Hepatocyte (in vitro differentiated cells): ENCODE data around the gene NOD2. TPM values are rescaled to one million over a fixed set of nuclear protein-coding genes. Genes with fewer than 3 reads are reported as not detected.

Source experiments
- DNase-seq: peaks from one replicate; pipeline ENCODE4 v3.0.0-alpha.2; 2016; ENCODE audit warnings: low spot score
- H2AFZ ChIP-seq: fragments of 200-600 bp; sonication (generic); 2 replicates; pipeline ENCODE4 v1.6.0; 2016; ENCODE audit warnings: antibody characterized with exemption, mild to moderate bottlenecking
- H3K27ac ChIP-seq: fragments of 200-600 bp; sonication (generic); 2 replicates; pipeline ENCODE4 v1.5.1; 2016; ENCODE audit warnings: mild to moderate bottlenecking
- H3K27me3 ChIP-seq: fragments of 200-600 bp; sonication (generic); 2 replicates; pipeline ENCODE4 v1.6.1; 2016
- H3K36me3 ChIP-seq: fragments of 200-600 bp; sonication (generic); replicated peaks from 2 replicates; pipeline ENCODE4 v1.5.1; 2016; ENCODE audit warnings: low read depth; ENCODE audit not compliant: insufficient read depth
- H3K4me1 ChIP-seq: fragments of 200-600 bp; sonication (generic); 2 replicates; pipeline ENCODE4 v1.5.1; 2016; ENCODE audit warnings: mild to moderate bottlenecking, moderate library complexity; ENCODE audit not compliant: insufficient read depth
- H3K4me2 ChIP-seq: fragments of 200-600 bp; sonication (generic); 2 replicates; pipeline ENCODE4 v1.6.0; 2016
- H3K4me3 ChIP-seq: fragments of 200-600 bp; sonication (generic); 2 replicates; pipeline ENCODE4 v1.5.1; 2016; ENCODE audit warnings: mild to moderate bottlenecking
- H3K79me2 ChIP-seq: fragments of 200-600 bp; sonication (generic); 2 replicates; pipeline ENCODE4 v1.6.0; 2017; ENCODE audit warnings: mild to moderate bottlenecking
- H3K9me2 ChIP-seq: fragments of 200-600 bp; sonication (generic); replicated peaks from 2 replicates; pipeline ENCODE4 v1.6.0; 2017; ENCODE audit warnings: mild to moderate bottlenecking; ENCODE audit not compliant: insufficient read depth
- H3K9me3 ChIP-seq: fragments of 200-600 bp; sonication (generic); 2 replicates; pipeline ENCODE4 v1.5.1; 2016; ENCODE audit warnings: low read depth, mild to moderate bottlenecking
- H4K20me1 ChIP-seq: fragments of 200-600 bp; sonication (generic); 2 replicates; pipeline ENCODE4 v1.6.0; 2016; ENCODE audit warnings: mild to moderate bottlenecking; ENCODE audit not compliant: insufficient read depth, poor library complexity, severe bottlenecking
- EZH2 ChIP-seq: fragments of 200-600 bp; sonication (generic); IDR thresholded peaks from 2 replicates; pipeline ENCODE4 v1.6.1; 2016; ENCODE audit warnings: antibody characterized with exemption, mild to moderate bottlenecking, borderline replicate concordance
- EZH2phosphoT487 ChIP-seq: fragments of 200-600 bp; sonication (generic); IDR thresholded peaks from one replicate; pipeline ENCODE4 v1.6.1; 2018; ENCODE audit warnings: antibody characterized with exemption, mild to moderate bottlenecking, low read depth, moderate library complexity; ENCODE audit not compliant: unreplicated experiment, severe bottlenecking
- WGBS: methylation state at CpG from one replicate; pipeline ENCODE4 v1.1.6; 2016; ENCODE audit warnings: low lambda C conversion rate; ENCODE audit errors: missing lambda C conversion rate; 5-methylcytosine and 5-hydroxymethylcytosine counted together
- microRNA-seq: library from miRNA; unstranded; fragments of <30 nt; microRNA quantifications from one replicate; pipeline ENCODE4, GENCODE V29; 2017
- polyA plus RNA-seq: library from polyadenylated mRNA; unstranded; fragments of >200 nt; fragmentation: Nextera tagmentation; extraction: Ambion mirVana; gene quantifications from 2 replicates; pipeline ENCODE4 v1.2.1, GENCODE V29; 2016
- small RNA-seq: library from RNA; depleted of rRNA; stranded (forward); fragments of <200 nt; gene quantifications from one replicate; pipeline ENCODE3, GENCODE V24; 2014
- total RNA-seq: library from RNA; depleted of rRNA; stranded (reverse); fragments of >200 nt; gene quantifications from 2 replicates; pipeline ENCODE4 v1.2.3, GENCODE V29; 2014
- TF ChIP-seq, protein P1 (sequence below): fragments of 200-600 bp; sonication (generic); IDR thresholded peaks from 2 replicates; pipeline ENCODE4 v1.5.1; 2016; ENCODE audit warnings: antibody characterized with exemption, mild to moderate bottlenecking; ENCODE audit not compliant: poor library complexity

Gene NOD2
- total and polyA plus RNA-seq, 2 experiments from 2014 or later, result 0.13 TPM; not detected in 1

DNA sequence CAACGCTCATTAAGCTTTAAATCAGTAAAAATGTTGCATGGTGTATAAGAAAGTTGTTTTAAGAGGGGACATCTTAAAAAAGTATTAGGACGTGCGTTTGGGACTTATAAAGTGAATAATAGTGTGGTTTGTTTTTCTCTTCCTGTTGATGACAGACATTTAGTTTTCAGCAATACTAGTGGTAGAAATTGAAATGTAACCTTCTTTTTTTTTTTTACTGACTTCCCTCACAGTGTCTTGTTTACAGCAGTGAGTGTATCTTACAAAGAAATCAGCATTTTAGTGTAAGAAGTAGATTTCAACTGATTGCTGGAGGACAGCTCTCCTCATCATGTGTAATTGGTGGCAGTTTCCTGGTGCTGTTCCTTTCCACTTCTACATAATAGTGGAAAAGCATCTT lies 88.1 kb downstream of the NOD2 start:
- H2AFZ ChIP-seq, result no peak overlapping the region
- no peaks in the 10 kb centered on the region for H3K36me3 ChIP-seq
- no peaks in the 10 kb centered on the region for H3K79me2 ChIP-seq
- no peak overlapping the region for H3K4me3 ChIP-seq
- DNase-seq, result no peak
- TF ChIP-seq EZH2phosphoT487, result no peak
- TF ChIP-seq, protein P1, sequence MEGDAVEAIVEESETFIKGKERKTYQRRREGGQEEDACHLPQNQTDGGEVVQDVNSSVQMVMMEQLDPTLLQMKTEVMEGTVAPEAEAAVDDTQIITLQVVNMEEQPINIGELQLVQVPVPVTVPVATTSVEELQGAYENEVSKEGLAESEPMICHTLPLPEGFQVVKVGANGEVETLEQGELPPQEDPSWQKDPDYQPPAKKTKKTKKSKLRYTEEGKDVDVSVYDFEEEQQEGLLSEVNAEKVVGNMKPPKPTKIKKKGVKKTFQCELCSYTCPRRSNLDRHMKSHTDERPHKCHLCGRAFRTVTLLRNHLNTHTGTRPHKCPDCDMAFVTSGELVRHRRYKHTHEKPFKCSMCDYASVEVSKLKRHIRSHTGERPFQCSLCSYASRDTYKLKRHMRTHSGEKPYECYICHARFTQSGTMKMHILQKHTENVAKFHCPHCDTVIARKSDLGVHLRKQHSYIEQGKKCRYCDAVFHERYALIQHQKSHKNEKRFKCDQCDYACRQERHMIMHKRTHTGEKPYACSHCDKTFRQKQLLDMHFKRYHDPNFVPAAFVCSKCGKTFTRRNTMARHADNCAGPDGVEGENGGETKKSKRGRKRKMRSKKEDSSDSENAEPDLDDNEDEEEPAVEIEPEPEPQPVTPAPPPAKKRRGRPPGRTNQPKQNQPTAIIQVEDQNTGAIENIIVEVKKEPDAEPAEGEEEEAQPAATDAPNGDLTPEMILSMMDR, result no peak
- TF ChIP-seq EZH2, result no peak
- no peaks in the 10 kb centered on the region for H3K9me2 ChIP-seq
- no peak overlapping the region for H3K4me2 ChIP-seq
- H3K27ac ChIP-seq, result no peak overlapping the region
- no peaks in the 10 kb centered on the region for H3K27me3 ChIP-seq
- WGBS, result 91% methylated on average over 3 of the region's 3 CpGs
- no peaks in the 10 kb centered on the region for H3K9me3 ChIP-seq
- no peaks in the 10 kb centered on the region for H3K4me1 ChIP-seq
- no peaks in the 10 kb centered on the region for H4K20me1 ChIP-seq

Small RNA genes lying within 50 kb of the gene (microRNA-seq; reads per million reads assigned to microRNA genes)
- gene MIR3181, result not detected

Small RNA genes lying within 50 kb of the gene (small RNA-seq; reads per million reads assigned to genes)
- gene MIR3181, result not detected

Other genes starting within 250 kb of the NOD2 start
- gene NKD1, start 145.2 kb upstream of the NOD2 start, total RNA-seq, result 4.1 and 5.9 TPM in 2 replicates
- gene NKD1, start 145.2 kb upstream of the NOD2 start, polyA plus RNA-seq, result 23.0 and 26.3 TPM in 2 replicates
- gene SNX20, start 12.3 kb upstream of the NOD2 start, total RNA-seq, result not detected in 2 replicates
- not detected in 2 replicates for gene SNX20, start 12.3 kb upstream of the NOD2 start, polyA plus RNA-seq
- gene CYLD, start 48.5 kb downstream of the NOD2 start, total RNA-seq, result 17.8 and 19.0 TPM in 2 replicates
- 9.2 and 9.9 TPM in 2 replicates for gene CYLD, start 48.5 kb downstream of the NOD2 start, polyA plus RNA-seq